ENCODE results near the gene PKN2.

The PKN2 gene

DNA sequence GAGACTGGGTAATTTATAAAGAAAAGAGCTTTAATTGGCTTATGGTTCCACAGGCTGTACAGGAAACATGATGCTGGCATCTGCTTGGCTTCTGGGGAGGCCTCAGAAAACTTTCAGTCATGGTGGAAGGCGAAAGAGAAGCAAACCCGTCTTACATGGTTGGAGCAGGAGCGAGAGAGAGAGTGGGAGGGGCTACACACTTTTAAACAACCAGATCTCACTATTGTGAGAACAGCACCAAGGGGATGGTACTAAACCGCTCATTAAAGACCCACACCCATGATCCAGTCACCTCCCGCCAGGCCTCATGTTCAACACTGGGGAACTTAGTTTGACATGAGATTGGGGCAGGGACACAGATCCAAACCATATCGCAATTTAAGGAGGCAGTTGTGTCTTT lies 69.4 kb downstream of the PKN2 start:
- Histone ChIP-seq H3K36me3 (peaks cover 21% of the 10 kb centered on the region), H3K4me1 (ENCODE audit: control insufficient read depth in 1 of 2, insufficient read depth in 1 of 2, low read depth in 1 of 2, low read length in 1 of 2) (no peaks in the 10 kb centered on the region), H3K27ac (no peak overlapping the region), H3K27me3 (no peaks in the 10 kb centered on the region), H3K9me3 (no peaks in the 10 kb centered on the region), H3K4me3 (ENCODE audit: low read depth in 1 of 2, low read length in 1 of 2) (no peak overlapping the region)
- TF ChIP-seq, protein P1, sequence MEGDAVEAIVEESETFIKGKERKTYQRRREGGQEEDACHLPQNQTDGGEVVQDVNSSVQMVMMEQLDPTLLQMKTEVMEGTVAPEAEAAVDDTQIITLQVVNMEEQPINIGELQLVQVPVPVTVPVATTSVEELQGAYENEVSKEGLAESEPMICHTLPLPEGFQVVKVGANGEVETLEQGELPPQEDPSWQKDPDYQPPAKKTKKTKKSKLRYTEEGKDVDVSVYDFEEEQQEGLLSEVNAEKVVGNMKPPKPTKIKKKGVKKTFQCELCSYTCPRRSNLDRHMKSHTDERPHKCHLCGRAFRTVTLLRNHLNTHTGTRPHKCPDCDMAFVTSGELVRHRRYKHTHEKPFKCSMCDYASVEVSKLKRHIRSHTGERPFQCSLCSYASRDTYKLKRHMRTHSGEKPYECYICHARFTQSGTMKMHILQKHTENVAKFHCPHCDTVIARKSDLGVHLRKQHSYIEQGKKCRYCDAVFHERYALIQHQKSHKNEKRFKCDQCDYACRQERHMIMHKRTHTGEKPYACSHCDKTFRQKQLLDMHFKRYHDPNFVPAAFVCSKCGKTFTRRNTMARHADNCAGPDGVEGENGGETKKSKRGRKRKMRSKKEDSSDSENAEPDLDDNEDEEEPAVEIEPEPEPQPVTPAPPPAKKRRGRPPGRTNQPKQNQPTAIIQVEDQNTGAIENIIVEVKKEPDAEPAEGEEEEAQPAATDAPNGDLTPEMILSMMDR (IDR thresholded peaks at IDR 0.05): no peak

DNA sequence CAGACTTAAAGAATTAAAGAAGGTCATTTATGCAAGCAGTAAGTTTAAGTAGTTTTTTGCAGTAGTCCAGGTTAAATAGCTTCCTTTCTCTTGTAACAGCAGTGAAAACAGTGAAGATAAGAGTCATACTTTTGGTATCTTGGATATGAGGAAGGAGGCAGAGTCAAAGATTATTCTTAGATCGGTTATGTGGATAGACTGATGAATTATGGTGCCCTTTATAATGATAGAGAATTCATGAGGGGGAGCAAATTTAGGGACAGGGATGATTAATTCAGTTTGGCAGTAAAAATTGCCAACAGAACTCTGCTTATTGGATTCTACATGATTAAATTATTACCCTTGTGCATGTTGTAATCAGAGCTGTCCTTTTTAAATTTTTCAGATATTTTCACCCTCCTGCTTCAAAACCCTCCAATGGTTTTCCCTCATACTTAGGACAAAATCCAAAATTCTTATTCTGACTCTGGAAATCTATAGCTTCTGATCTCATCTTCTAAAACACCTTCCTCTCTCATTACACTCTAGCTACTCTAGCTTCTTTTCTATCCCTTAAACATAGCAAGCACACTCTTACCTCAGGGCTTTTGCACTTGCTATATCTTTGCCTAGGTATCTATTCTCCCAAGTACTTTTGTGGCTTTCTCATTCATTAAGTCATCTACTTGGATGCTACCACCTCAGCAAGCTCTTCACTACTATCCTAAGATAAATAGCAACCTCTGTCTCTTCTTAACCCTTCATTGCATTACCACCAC lies 79.8 kb downstream of the PKN2 start:
- Histone ChIP-seq H3K36me3 (peaks cover 31% of the 10 kb centered on the region), H3K27ac (no peak overlapping the region), H3K27me3 (no peaks in the 10 kb centered on the region), H3K4me1 (ENCODE audit: control insufficient read depth in 1 of 2, insufficient read depth in 1 of 2, low read depth in 1 of 2, low read length in 1 of 2) (peaks cover 0 to 3% of the 10 kb centered on the region in 2 experiments), H3K9me3 (no peaks in the 10 kb centered on the region), H3K4me3 (ENCODE audit: low read depth in 1 of 2, low read length in 1 of 2) (no peak overlapping the region)
- TF ChIP-seq, protein P1 (IDR thresholded peaks at IDR 0.05): no peak

DNA sequence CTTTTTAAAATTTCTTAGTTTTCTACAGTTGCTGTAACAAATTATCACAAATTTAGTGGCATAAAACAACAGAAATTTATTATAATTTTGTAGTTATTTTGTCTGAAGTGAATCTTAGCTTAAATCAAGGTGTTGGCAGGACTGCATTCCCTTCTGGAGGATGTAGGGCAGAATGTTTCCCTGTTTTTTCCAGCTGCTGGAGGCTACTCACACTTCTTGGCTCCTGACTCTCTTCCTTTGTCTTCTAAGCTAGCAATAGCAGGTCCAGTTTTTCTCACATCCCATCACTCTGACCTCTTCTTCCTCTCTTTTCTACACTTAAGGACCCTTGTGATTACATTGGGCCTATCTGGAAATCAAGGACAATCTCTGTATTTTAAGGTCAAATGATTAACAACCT lies 84.1 kb downstream of the PKN2 start:
- Histone ChIP-seq H3K4me3 (ENCODE audit: low read depth in 1 of 2, low read length in 1 of 2) (no peak overlapping the region), H3K9me3 (no peaks in the 10 kb centered on the region), H3K27me3 (no peaks in the 10 kb centered on the region), H3K4me1 (ENCODE audit: control insufficient read depth in 1 of 2, insufficient read depth in 1 of 2, low read depth in 1 of 2, low read length in 1 of 2) (peaks cover 0 to 3% of the 10 kb centered on the region in 2 experiments), H3K36me3 (peaks cover 33% of the 10 kb centered on the region), H3K27ac (peak overlapping the region; percentile 36)
- TF ChIP-seq, protein P1 (IDR thresholded peaks at IDR 0.05): no peak

DNA sequence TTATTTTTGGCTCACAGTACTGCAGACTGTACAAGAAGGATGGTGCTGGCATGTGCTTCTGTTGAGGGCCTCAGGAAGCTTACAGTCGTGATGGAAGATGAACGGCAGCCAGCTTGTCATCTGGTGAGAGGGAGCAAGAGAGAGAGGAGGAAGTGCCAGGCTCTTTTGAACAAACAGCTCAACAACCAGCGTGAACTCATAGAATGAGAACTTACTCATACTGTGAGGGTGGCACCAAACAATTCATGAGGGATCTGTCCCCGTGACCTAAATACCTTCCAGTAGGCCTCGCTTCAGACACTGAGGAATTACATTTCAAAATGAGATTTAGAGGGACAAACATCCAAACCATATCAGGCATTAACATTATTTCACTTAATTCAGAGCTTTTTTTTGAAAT lies 84.7 kb downstream of the PKN2 start:
- TF ChIP-seq, protein P1 (IDR thresholded peaks at IDR 0.05): no peak
- peaks cover 0 to 3% of the 10 kb centered on the region in 2 experiments for H3K4me1 ChIP-seq (ENCODE audit: control insufficient read depth in 1 of 2, insufficient read depth in 1 of 2, low read depth in 1 of 2, low read length in 1 of 2)
- H3K27ac ChIP-seq: peak overlapping the region; percentile 36
- H3K4me3 ChIP-seq (ENCODE audit: low read depth in 1 of 2, low read length in 1 of 2): no peak overlapping the region
- H3K9me3 ChIP-seq: no peaks in the 10 kb centered on the region
- no peaks in the 10 kb centered on the region for H3K27me3 ChIP-seq
- peaks cover 39% of the 10 kb centered on the region for H3K36me3 ChIP-seq

DNA sequence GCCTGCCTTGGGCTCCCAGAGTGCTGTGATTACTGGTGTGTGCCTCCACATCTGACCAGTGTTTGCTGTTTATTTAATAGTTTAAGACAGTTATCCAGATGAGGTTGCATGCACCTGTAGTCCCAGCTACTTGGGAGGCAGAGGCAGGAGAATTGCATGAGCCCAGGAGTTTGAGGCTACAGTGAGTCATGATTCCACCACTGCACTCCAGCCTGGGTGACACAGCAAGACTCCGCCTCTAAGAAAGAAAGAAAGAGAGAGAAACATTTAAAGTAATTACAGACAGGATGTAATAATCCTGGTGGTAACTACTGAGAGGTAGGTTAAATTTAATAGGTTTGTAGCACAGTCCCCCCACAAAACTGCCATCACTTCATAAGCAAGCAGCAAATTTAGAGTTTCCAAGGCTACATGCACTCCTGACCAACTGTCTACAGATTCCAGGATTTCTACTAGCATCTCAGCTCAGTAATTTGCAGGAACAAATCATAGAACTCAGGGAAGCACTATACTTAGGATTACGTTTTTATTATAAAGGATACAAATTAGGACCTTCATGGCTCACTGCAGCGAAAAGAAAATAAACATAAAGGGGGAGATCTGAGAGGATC lies 89.6 kb downstream of the PKN2 start:
- Histone ChIP-seq H3K4me1 (ENCODE audit: control insufficient read depth in 1 of 2, insufficient read depth in 1 of 2, low read depth in 1 of 2, low read length in 1 of 2) (no peaks in the 10 kb centered on the region), H3K4me3 (ENCODE audit: low read depth in 1 of 2, low read length in 1 of 2) (no peak overlapping the region), H3K36me3 (peaks cover 73% of the 10 kb centered on the region), H3K9me3 (no peaks in the 10 kb centered on the region), H3K27ac (no peak overlapping the region), H3K27me3 (no peaks in the 10 kb centered on the region)
- TF ChIP-seq, protein P1 (IDR thresholded peaks at IDR 0.05): no peak

Measured in neutrophil (primary cell).